A204.1 (cell line): ENCODE measurements around the gene DSCAML1.

Experiments used
- FAIRE-seq: peaks from 2 replicates; lab custom pipeline; 2012; peaks lifted over from hg19 to GRCh38; lab: Jason Lieb, UNC

DSCAML1 gene

GRCh38 chr11:117488996-117489952, 307.7 kb downstream of the DSCAML1 start:
- FAIRE-seq: no peak

- FAIRE-seq: no peak
Measured at GRCh38 chr11:117486059-117486458, 311.0 kb downstream of the DSCAML1 start.

- no peak for FAIRE-seq
Measured at GRCh38 chr11:117484156-117484555, 312.9 kb downstream of the DSCAML1 start.

- FAIRE-seq: no peak
Measured at GRCh38 chr11:117483372-117483771, 313.6 kb downstream of the DSCAML1 start.

GRCh38 chr11:117482881-117483280, 314.1 kb downstream of the DSCAML1 start:
- FAIRE-seq: no peak

- no peak for FAIRE-seq
Measured at GRCh38 chr11:117481885-117482284, 315.1 kb downstream of the DSCAML1 start.

GRCh38 chr11:117481036-117481435, 316.0 kb downstream of the DSCAML1 start:
- FAIRE-seq: no peak

- no peak for FAIRE-seq
Measured at GRCh38 chr11:117480221-117480620, 316.8 kb downstream of the DSCAML1 start.

GRCh38 chr11:117479372-117479771, 317.6 kb downstream of the DSCAML1 start:
- no peak for FAIRE-seq

GRCh38 chr11:117478926-117479325, 318.1 kb downstream of the DSCAML1 start:
- no peak for FAIRE-seq

GRCh38 chr11:117478126-117478860, 318.7 kb downstream of the DSCAML1 start:
- no peak for FAIRE-seq

GRCh38 chr11:117477721-117478120, 319.3 kb downstream of the DSCAML1 start:
- FAIRE-seq: no peak

- FAIRE-seq: no peak
Measured at GRCh38 chr11:117476531-117477142, 320.4 kb downstream of the DSCAML1 start.

- FAIRE-seq: no peak
Measured at GRCh38 chr11:117475716-117476530, 321.1 kb downstream of the DSCAML1 start.

- FAIRE-seq: no peak
Measured at GRCh38 chr11:117473481-117474091, 323.4 kb downstream of the DSCAML1 start.

GRCh38 chr11:117471776-117472175, 325.2 kb downstream of the DSCAML1 start:
- FAIRE-seq: no peak

GRCh38 chr11:117470576-117470975, 326.4 kb downstream of the DSCAML1 start:
- no peak for FAIRE-seq

GRCh38 chr11:117468888-117469287, 328.1 kb downstream of the DSCAML1 start:
- FAIRE-seq: no peak

GRCh38 chr11:117467770-117468169, 329.2 kb downstream of the DSCAML1 start:
- no peak for FAIRE-seq

- FAIRE-seq: no peak
Measured at GRCh38 chr11:117466966-117467365, 330.1 kb downstream of the DSCAML1 start.

- no peak for FAIRE-seq
Measured at GRCh38 chr11:117465236-117465997, 331.6 kb downstream of the DSCAML1 start.
